MM.1S (cell line): ENCODE results near the gene LIPA.

ENCODE experiments used
- CTCF ChIP-seq: fragments of 300-600 bp; sonication (generic); IDR thresholded peaks from 2 replicates; pipeline ENCODE4 v1.5.1; 2016; ENCODE audit warnings: antibody characterized with exemption, low read length, mixed read lengths
- EZH2phosphoT487 ChIP-seq: fragments of 300-600 bp; sonication (generic); IDR thresholded peaks from 2 replicates; pipeline ENCODE4 v1.6.1; 2018; ENCODE audit warnings: antibody characterized with exemption, low read length

GRCh38 chr10:89283025-89283935 lies 31.7 kb upstream of the LIPA start:
- TF ChIP-seq EZH2phosphoT487 = no peak
- TF ChIP-seq CTCF = no peak
